Suppressor macrophage treated with lipopolysaccharide for 4 hours (primary cell): ENCODE data around the gene RPS25.
"Not testable (repeated sequence)": the region's sequence is repeated elsewhere in the genome, so short reads cannot be mapped to it uniquely, and the experiment has no call there.

Experiments used
- DNase-seq: peaks from one replicate; pipeline ENCODE4 v3.0.0-alpha.2; 2020

The RPS25 gene

DNA sequence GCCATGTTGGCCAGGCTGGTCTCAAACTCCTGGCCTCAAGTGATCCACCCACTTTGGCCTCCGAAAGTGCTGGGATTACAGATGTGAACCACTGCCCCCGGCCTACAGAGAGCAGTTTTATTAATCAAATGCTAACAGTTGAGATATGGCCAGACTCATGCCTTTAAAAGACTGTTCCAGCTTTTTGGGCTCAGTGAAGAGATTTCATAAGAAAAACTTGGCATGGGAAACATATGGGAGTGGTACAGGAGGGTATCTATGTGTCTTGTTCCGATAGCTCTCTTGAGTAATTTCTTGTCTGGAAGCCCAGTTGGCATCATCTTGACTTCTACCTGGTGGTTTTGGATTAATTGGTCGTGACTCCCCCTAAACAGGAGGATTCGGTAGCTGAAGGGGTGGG lies 20.7 kb upstream of the RPS25 start:
- no peak for DNase-seq

DNA sequence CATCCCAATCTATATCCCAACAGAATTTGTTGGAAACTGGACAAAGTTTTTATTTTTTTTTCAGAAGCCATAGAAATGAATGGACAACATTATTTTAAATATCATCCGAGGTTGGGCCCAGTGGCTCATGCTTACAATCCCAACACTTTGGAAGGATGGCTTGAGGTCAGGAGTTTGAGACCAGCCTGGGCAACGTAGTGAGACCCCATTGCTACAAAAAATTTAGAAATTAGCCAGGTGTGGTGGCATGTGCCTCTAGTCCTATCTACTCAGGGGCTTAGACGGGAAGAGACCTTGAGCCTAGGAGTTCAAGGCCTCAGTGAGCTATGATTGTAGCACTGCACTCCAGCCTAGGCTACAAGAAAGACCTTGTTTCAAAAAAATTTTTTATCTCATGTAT lies 16.7 kb upstream of the RPS25 start:
- DNase-seq, result no peak

DNA sequence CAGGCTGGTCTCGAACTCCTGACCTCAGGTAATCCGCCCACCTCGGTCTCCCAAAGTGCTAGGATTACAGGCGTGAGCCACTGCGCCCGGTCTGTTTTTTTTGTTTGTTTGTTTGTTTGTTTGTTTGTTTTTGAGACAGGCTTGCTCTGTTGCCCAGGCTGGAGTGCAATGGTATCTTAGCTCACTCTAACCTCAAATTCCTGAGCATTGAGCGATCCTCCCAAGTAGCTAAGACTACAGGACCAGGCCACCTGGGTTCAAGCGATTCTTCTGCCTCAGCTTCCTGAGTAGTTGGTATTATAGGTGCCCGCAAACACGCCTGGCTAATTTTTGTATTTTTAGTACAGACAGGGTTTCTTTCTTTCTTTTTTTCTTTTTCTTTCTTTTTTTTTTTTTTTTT lies 15.3 kb upstream of the RPS25 start:
- DNase-seq, result not testable (repeated sequence)

DNA sequence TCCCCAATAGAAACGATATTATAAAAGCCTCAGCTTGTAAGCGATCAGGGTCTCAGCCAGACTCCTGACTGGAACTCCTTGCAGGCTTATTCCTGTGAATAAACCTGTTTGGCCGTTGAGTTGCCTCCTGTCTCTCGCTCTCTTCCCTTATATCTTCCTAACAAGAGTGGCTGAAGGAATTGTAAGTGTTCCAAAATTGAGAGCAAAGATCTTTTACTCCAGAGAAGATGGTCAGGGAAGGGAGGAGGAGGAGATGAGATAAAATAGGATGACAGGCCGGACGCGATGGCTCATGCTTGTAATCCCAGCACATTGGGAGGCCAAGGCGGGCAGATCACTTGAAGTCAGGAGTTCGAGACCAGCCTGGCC lies 13.8 kb upstream of the RPS25 start:
- DNase-seq, result no peak

DNA sequence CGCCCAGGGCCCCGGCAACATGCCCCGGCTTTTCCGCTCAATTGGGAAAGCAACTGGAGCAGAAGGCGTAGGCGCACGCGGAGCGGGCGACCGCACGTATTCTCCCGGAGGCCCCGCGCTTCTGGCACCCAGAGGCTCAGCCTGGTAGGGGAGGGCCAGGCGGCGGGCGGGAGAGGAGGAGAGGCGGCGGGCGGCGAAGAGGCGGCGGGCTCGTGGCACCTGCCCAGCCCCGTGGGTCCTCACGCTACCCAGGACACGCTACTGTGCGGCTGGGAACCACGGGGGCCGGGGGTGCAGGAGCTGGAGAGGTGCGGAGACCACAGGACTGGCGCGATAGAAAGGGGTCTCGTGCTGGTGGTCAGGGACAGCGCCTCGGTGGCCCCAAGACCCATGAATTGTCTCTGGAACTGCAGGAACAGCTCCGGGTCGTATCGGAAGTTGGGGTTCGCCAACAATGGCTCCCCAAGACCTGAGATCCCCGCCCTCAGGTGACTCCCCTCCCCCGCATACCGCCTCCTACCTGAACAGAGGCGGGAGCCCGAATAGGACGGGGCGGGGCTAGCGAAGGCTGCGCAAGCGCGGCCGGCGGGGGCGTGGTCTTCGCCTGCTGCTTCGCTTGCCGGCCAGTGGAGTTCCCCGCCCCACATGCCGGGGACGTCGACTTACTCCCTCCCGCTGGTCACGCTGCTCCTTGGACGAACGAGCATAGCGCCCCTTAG lies 12.3 kb upstream of the RPS25 start, which contains the start of gene SLC37A4:
SLC37A4 (minus strand) TSS at position 549 of the 719 bp plus-strand sequence.
- peak; percentile 99 for DNase-seq

DNA sequence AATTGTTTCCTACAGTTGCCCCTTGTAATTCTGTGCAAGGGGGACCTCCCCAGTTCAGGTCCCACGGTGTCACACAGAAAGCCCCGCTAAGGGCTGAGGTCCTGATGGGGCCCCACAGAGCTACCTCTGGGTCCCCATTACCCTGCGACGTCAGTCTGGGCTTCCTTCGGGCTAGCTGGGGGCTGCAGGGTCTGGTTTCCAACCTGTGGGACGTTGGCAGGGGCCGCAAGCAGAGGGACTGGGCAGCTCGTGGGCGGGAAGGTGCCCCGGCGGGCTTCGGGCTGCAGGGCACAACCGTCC lies 11.8 kb upstream of the RPS25 start:
- no peak for DNase-seq

DNA sequence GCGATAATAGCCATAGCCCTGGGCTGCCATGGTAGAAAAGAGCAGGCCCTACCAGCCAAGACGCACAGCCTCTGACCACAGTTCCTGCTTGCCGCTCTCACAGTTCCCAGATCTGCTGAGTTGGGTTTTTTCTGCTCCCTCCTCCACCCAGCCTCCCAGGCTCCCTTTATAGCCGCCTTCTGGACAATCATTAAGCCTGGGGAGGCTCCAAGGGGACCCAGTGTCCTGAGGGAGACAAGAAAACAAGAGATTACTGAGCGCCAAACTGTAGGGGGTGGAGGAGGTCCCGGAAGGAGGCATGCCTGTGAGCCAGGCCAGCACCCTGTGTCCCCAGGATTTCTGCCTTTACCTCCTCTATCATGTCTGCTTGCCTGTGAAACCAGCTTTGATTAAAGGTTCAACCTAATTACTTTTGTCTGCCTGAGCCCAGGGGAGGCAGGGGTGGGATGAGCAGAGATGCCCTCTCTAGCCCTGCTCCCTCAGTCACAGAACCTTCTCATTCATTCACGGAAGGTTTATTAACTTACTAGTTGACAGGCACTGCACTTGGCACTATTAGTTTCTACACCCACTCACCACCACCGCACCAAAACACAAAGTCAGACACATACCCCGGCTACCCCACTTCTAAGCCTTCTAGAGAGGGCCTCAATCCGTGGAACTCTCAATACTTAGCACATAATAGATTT lies 11.3 kb upstream of the RPS25 start:
- DNase-seq, result peak; percentile 47

DNA sequence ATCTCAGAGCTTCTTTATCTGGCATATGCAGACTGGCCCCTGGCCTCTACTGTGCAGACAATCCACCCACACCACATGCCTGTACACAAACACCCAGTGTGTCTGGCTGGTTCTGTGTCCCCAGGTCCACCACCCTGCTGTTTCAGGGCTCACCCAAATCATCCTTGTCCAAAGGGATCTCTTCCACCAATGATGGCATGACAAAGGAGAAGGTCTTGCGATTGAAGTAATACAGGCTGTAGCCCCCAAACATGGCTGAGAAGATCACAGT lies 10.9 kb upstream of the RPS25 start:
- no peak for DNase-seq

DNA sequence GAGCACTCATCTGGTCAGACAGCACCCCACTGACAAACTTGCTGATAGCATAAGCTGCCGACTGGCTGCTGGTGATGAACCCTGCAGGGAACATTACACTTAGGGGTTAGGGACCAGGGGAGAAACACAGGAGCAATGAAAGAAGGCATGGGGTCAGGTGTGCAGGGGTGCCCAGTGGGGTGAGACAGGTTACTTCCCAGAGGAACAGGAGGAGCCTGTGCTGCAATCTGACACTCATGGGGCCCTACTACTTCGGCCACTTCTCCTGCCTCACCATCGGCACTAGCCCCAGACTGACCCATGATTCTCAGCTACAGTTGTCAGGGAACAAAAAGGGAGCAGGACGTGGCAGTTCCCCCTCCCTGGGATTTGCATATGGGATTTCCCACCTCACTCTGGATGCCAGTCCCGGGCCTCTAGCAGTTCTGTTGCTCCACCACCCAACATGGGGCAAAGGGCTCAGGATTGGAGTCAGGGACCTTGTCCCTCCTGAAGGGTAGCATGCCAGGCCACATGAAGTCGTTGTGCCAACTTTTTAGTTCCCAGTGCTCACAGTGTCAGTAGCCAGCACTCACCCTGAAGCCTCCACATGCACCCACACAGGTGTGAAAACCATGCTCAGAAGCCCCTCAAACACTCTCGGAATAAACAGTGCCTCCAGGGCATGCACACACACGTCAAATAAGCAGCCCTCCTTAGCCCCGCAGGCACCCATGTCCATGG lies 10.4 kb upstream of the RPS25 start:
- DNase-seq, result peak; percentile 28

DNA sequence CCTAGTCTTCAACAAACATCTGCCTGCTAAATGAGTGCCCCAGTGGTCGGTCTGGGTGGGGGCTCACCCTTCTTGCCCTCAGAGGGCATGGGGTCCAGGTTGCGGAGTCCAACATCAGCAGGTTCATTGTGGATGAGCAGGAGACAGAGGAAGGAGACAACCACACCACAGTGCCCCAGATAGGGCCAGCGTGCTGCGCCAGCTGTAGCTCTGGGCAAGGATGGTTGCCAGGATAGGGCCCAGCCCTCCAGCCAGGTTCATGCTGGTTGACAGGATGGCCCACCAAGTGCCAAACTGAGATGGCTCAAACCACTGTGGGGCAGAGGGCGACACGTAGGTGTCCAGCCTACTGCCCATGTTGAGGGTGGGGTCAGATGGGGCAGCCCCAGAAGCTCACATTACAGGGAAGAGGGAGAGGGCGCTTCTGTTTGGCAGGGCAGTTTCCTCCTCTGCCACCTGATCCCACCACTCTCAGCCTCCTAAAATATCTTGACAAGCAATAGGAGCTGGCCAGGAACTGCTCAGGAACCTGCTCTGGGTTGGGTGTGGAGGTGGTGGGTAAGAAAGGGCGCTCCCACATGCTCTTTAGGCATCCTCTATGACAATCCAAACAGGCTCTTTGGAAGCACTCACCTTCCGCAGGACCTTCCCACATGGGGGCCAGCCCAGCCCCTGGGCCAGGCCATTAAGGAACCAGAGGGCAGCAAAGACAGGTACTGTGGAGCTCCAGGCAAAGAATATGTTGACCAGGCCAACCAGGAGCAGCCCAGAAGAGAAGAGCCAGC lies 9.6 kb upstream of the RPS25 start:
- DNase-seq, result no peak

DNA sequence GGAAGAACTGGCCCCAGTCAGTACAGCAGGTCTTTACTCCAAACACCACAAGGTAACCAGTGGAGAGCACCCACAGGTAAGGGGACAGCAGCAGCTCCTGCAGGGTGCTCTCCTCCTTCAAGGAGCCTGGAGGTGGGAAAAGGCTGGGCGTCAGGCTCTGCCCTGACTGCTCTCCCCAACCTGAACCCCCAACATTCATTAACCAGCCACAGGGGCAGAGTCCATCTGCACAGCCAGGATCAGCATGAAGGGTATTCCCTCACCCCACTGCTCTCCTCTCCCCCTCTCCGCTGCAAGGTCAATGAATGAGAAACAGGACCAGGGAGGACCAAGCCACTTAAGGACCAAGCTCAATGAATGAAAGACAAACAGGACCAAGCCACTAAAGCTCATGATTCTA lies 8.8 kb upstream of the RPS25 start:
- DNase-seq, result no peak

DNA sequence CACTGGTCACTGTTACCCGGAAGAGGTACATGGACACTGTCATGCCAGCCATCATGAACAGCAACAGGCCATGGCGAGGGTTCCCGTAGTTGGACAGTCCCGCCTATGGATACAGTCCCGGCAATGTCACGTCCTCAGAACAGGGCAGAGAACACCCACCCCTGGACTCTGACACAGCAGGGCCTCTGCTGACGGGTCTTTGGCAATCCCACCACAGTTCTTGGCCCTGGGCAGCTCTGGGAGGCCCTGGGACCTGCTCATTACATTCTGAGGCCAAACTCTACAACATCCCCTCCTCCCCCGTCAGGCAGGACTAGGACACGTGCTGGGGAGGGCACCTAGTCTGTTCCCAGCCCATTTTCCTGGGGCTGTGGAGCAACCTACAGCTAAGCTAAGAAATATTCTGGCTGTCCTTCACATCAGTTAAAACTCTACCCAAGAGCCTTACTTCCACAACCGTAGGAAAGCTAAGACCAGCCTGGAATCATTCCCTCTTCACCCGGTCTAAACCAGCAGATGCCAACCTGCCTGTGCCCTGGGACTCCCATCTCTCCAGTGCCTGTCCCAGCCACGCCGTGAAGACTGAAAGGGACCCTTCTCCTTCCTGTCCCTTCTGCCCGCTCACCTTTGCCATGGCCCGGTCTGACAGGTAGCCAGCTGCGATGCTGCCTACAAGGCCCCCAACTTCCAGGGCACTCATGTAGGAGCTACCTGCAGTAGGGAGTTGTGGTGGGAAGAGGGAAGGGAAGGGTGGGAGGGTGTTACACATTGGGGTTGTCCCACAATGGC lies 8.0 kb upstream of the RPS25 start:
- no peak for DNase-seq

DNA sequence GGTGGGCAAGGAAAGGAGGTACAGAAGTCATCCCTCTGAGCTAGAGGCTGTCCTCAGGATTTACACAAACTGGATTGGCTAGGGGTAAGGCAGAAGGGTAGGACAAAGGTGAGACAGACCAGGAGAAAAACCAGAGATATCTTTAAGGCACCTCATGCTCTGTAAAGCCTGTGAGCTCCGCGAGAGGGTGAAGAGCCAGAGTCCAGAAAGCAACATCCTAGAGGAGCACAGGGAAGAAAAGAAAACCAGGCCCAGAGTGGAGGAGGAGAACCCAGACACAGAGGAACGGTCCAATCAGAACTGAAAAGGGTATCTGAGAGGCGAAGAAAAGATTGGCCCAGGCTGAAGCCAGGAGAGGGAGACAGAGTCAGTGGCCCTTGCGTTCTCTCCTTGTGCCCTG lies 7.4 kb upstream of the RPS25 start:
- no peak for DNase-seq

DNA sequence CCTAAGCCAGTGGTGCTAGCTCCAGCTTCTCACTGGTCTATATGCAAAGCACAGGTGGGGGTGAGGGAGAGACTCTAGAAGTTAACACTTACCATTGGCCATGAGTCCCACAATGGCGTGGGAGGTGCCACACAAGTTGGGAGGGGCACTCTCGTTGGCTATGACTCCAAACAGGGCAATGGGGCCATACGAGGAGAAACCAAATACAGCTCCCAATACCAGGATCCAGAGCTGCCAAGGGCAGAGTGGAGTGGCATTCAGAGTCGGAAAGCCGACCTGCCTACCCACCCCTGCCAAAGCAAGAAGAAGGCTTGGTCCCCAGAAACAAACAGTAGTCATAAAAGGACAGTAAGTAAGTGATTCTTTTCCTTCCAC lies 6.9 kb upstream of the RPS25 start:
- no peak for DNase-seq

DNA sequence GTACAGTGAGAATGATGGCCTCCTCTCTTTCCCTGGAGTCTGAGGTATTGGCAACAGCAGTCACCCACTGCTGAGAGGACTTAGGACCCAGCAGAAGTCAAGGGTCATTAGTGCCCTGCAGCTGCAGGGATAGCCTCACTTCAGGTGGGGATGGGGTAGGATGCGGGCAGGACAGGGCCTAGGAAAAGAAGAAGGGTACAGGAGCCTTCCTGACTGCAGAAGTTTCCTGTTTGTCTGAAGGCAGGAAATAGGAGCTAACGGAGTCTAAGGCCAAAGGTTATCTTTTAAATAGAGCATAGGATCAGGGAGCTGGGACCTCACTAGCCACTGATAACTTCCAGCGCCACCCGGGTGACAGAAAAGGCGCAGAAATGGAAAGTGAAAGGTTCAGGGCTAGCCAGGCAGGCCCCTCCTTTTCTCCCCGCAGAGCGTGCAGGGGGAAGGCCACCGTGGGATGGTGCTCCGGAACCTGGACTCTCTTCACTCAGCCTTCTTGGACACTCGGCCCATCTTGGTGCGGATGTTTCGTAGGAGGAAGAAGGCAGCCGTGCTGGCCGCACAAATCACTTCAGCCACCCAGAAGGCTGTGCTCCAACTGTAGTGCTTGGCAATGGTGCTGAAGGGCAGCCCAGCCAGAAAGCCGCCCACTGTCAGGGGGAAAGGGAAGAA lies 6.4 kb upstream of the RPS25 start:
- no peak for DNase-seq

DNA sequence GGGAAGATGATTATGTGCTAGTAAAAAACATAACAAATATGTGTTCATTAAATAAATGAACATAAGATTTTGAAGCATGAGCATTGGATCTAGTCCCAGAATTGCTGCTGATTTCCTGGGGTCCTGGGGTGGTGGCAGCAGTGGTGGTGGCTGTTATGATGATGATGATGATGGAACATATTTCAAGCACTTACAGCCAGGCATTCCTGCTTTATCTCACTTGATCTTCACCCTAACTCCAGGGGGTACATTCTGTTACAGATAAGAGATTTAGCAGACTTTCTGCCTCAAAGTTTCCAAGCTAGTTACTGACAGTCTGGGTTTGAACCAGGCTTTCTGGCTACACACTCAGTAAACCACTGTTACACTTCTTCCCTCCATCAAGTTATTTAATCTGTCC lies 5.6 kb upstream of the RPS25 start:
- no peak for DNase-seq

DNA sequence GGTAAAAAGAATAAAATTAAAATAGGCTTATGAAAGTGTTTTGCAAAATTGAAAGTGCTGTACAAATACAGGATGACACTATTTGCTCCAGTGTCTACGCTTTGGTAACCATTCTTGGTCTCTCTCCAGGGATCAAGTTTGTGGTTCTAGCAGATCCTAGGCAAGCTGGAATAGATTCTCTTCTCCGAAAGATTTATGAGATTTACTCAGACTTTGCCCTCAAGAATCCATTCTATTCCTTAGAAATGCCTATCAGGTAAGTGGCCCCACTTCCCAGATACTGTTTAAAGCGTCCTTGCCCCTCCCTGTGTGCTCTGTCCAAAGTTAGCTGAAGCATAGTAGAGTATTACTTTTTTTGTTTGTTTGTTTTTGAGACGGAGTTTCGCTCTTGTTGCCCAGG lies 3.5 kb upstream of the RPS25 start:
- no peak for DNase-seq

DNA sequence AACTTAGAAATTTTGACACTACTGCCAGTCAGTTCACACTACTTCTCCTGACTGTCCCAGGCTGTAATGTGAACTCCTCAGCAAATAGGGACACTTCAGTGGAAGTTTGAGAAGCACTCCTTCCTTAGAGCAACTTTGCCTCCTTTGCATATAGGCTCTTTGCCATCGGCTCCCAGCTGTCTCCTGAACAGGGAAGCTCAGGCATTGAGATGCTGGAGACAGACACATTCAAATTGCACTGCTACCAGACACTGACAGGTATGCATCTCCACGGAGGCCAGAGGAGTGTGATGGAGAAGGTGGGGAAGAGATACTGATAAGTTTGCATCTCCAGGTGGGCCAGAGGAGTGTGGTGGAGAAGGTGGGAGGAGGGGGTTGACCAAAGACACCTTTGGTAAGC lies 1.9 kb upstream of the RPS25 start:
- no peak for DNase-seq

DNA sequence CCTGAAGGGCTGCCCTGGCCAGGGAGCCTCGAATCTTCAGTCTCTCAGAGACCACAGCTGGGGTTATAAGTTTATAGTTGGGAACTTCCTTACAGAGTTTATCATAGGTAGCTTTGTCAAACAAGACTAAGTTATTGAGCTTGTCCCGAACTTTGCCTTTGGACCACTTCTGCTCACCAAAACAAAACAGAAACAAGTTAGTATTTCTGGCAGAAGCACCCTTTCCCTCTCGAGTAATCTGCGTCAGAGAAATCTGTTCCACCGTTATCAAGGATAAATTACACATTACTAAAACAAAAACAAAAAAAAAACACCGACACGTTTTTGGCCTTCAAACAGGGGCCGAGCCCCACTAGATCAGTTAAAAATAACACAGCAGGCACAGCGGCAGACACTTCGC lies 766 bp downstream of the RPS25 start:
- DNase-seq, result peak; percentile 37

DNA sequence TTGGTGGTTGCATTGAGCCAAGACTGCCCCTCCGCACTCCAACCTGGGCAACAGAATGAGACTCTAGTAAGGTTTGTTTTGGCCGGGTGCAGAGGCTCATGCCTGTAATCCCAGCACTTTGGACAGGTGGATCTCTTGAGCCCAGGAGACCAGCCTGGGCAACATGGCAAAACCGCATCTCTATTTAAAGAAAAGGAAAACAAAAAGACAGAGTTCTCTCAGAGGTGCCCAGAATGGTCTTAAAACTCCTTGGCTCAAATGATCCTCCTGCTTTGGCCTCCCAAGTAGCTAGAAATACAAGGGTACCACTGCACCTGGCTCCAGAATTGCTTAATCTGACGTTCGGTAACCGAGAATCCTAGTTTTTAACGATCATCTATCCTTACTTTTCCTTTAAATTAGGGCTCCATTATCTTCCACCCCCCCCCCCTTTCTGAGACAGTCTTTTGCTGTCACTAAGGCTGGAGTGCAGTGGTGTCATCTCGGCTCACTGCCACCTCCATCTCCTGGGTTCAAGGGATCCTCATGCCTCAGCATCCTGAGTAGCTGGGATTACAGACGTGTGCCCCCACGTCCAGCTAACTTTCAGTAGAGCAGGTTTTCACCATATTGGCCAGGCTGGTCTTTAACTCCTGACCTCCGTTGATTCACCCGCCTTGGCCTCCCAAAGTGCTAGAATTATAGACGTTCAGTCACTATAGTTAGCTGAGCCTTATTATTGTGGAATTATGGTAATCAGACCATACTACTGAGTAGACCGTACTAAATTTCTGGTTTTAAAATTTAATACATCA lies 1.7 kb downstream of the RPS25 start:
- DNase-seq, result no peak

DNA sequence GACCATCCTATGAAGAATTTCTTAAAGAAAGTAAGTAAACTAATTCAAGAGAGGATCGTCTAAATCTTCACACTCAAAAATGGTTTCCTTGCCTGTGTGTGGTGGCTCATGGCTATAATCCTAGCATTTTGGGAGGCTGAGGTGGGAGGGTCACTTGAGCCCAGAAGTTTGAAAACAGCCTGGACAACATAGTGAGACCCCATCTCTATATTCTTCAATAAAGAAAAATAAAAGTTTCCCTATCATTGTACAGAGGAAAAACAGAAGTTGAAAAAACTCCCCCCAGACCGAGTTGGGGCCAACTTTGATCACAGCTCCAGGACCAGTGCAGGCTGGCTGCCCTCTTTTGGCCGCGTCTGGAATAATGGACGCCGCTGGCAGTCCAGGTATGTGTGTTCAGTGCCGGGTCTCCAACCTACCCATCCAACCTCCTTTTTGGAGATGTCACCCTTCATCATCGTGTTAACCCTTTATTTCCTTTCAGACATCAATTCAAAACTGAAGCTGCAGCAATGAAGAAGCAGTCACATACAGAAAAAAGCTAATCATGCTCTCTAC lies 3.0 kb downstream of the RPS25 start:
- DNase-seq, result no peak
